Neural cell (in vitro differentiated cells): ENCODE measurements around the gene RHEX.

Experiments used
- CTCF ChIP-seq: fragments of 450-650 bp; IDR thresholded peaks from 2 replicates; pipeline ENCODE4 v1.5.1; 2014; ENCODE audit warnings: antibody characterized with exemption, mild to moderate bottlenecking, moderate library complexity; ENCODE audit not compliant: poor library complexity, severe bottlenecking
- POLR2AphosphoS5 ChIP-seq: IDR thresholded peaks from 2 replicates; pipeline ENCODE4 v1.6.1; 2012

- TF ChIP-seq CTCF: no peak
- TF ChIP-seq POLR2AphosphoS5: no peak
Observed at GRCh38 chr1:206110820-206111219, 57.8 kb downstream of the RHEX start.
